T1000 (cell line): ENCODE results near the gene LRRN3.

Experiments used
- DNase-seq: peaks from one replicate; lab custom pipeline; 2025; ENCODE audit warnings: mixed read lengths; lab: John Stamatoyannopoulos, UW

Gene LRRN3

GRCh38 chr7:111172564-111173257, 81.8 kb downstream of the LRRN3 start:
- no peak for DNase-seq

DNA sequence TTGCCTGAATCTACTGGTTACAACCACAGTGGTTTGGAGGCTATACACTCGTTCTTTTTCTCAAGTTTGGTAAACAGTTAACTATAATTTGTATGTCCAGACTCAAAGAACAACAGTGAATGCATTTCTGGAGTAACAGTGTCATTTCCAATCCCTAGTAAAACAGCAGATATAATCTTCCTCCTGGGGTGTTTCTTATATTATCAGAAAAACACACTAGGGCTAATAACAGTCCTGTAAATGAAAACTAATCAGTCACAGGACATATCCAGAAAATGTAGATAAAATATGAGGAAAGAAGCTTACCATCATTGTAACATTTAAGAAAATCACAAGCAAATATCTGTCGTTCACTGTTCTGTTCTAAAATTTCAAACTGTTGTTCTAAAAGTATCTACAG, 82.6 kb downstream of the LRRN3 start:
- no peak for DNase-seq

- DNase-seq = no peak
Observed at GRCh38 chr7:111173990-111174389, 83.1 kb downstream of the LRRN3 start.

- no peak for DNase-seq
Observed at GRCh38 chr7:111174510-111174909, 83.6 kb downstream of the LRRN3 start.
